CD8-positive, alpha-beta memory T cell (primary cell): ENCODE results near the gene FERMT2. TPM values are rescaled to one million over a fixed set of nuclear protein-coding genes. Genes with fewer than 3 reads are reported as not detected.

Experiments used
- CTCF ChIA-PET: fragments of 350-600 bp; sonication (Branson Sonifier 250); formaldehyde crosslinking; loops from one replicate; lab custom pipeline; 2021; ENCODE audit warnings: antibody characterized with exemption; lab: Charles Lee
- POLR2A ChIA-PET: fragments of 350-600 bp; sonication (Branson Sonifier 250); formaldehyde crosslinking; loops from one replicate; lab custom pipeline; 2021; ENCODE audit warnings: antibody characterized with exemption; lab: Charles Lee
- DNase-seq, 5 donors: peaks; one replicate each; pipeline versions ENCODE4 v3.0.0 to v3.0.0-alpha.2; 2020 to 2022; ENCODE audit warnings: mixed read lengths in 1 of 5
- H3K27ac ChIP-seq: one replicate; pipeline ENCODE4 v1.7.0; 2013; ENCODE audit warnings: low read depth, mild to moderate bottlenecking, low read length, moderate library complexity
- H3K27me3 ChIP-seq: 2 replicates; pipeline ENCODE4 v1.7.0; 2013; ENCODE audit warnings: low read length, mild to moderate bottlenecking; ENCODE audit not compliant: insufficient read depth, poor library complexity, severe bottlenecking
- H3K36me3 ChIP-seq: 2 replicates; pipeline ENCODE4 v1.7.0; 2013; ENCODE audit warnings: mild to moderate bottlenecking, low read length, moderate library complexity; ENCODE audit not compliant: insufficient read depth
- H3K4me1 ChIP-seq: 2 replicates; pipeline ENCODE4 v1.7.0; 2013; ENCODE audit warnings: mild to moderate bottlenecking, low read length, moderate library complexity; ENCODE audit not compliant: insufficient read depth
- H3K4me3 ChIP-seq: 2 replicates; pipeline ENCODE4 v1.7.0; 2013; ENCODE audit warnings: mild to moderate bottlenecking, low read length
- H3K9me3 ChIP-seq: 2 replicates; pipeline ENCODE4 v1.7.0; 2013; ENCODE audit warnings: mild to moderate bottlenecking, low read length
- H3K27ac Mint-ChIP-seq, 8 donors: one replicate each; pipeline ENCODE4 v1.8.0; 2020 to 2021; ENCODE audit warnings: mixed read lengths in 8 of 8, mild to moderate bottlenecking in 6 of 8, inconsistent platforms in 3 of 8, moderate library complexity in 3 of 8
- H3K27me3 Mint-ChIP-seq, 2 donors: one replicate each; pipeline ENCODE4 v1.8.0; 2020 to 2021; ENCODE audit warnings: mixed read lengths in 2 of 2, mild to moderate bottlenecking in 1 of 2, moderate library complexity in 1 of 2
- H3K36me3 Mint-ChIP-seq, 3 donors: one replicate each; pipeline ENCODE4 v1.8.0; 2020 to 2021; ENCODE audit warnings: mixed read lengths in 3 of 3, inconsistent platforms in 1 of 3, mild to moderate bottlenecking in 1 of 3
- H3K4me1 Mint-ChIP-seq, 3 donors: one replicate each; pipeline ENCODE4 v1.8.0; 2020 to 2021; ENCODE audit warnings: mixed read lengths in 3 of 3, inconsistent platforms in 1 of 3, mild to moderate bottlenecking in 1 of 3
- H3K4me3 Mint-ChIP-seq, 7 donors: one replicate each; pipeline ENCODE4 v1.8.0; 2020 to 2021; ENCODE audit warnings: mixed read lengths in 7 of 7, mild to moderate bottlenecking in 6 of 7, moderate library complexity in 4 of 7, inconsistent platforms in 2 of 7
- H3K9me3 Mint-ChIP-seq, 5 donors: one replicate each; pipeline ENCODE4 v1.8.0; 2020 to 2022; ENCODE audit warnings: mixed read lengths in 5 of 5, mild to moderate bottlenecking in 3 of 5, moderate library complexity in 2 of 5, inconsistent platforms in 1 of 5
- polyA plus RNA-seq: library from polyadenylated mRNA; unstranded; fragments of 300-500 nt; fragmentation: Illumina TruSeq; gene quantifications from one replicate; pipeline ENCODE4 v1.2.3, GENCODE V29; 2021
- total RNA-seq, 2 experiments: library from RNA; stranded (reverse); gene quantifications; one replicate each; pipeline ENCODE4 v1.2.3, GENCODE V29; 2021

Gene FERMT2
- total and polyA plus RNA-seq, 3 experiments from 2014 or later, result 0.51 to 1.7 (median 0.93) TPM

DNA sequence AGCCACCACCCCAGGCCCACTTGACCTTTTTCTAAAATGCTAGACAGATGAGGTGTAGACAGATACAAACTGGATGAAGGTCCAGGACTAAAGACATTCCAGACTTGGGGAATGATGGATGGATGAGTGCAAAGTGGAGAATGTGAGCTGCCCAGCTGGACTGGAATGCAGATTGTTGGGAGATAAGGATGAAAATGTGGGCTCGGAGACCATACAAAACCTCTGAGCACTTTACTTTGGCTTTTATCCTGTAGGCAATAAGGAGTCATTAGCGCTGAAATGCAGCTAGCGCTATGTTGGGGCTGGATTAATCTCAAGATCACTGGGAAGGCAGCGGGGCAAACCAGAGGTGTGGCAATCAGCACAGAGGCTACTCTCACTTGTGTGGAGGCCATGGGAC, 94.7 kb downstream of the FERMT2 start:
- no peak for DNase-seq
- Histone ChIP-seq H3K27me3 (no peaks in the 10 kb centered on the region), H3K9me3 (no peaks in the 10 kb centered on the region), H3K4me3 (no peak overlapping the region), H3K4me1 (no peaks in the 10 kb centered on the region), H3K36me3 (no peaks in the 10 kb centered on the region), H3K27ac (no peak overlapping the region)
- peaks cover 0 to 3% (median 0%) of the 10 kb centered on the region in 3 donors for H3K36me3 Mint-ChIP-seq
- H3K9me3 Mint-ChIP-seq, result no peaks in the 10 kb centered on the region
- ChIA-PET CTCF (no interaction called here), POLR2A (no interaction called here)
- no peaks in the 10 kb centered on the region for H3K4me1 Mint-ChIP-seq
- peaks cover 0 to 6% of the 10 kb centered on the region in 2 donors for H3K27me3 Mint-ChIP-seq
- H3K27ac Mint-ChIP-seq, result peak overlapping the region in 1 of 8 donors; percentile 2
- no peak overlapping the region for H3K4me3 Mint-ChIP-seq

DNA sequence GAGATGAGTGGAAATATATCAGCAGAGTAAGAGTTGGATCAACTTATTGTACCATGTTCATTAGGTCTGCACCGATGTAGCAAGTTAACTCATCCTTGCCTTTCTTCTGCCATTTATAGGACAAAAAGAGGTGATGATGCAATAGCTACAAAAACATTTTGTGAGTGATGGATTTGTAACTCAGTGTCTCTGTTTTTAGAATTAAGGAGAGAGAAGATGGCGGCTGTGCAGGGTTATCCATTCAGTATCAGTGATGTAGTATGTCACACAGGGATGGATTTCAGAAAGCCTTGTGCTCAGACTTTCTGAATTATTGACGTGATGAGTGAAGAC, 97.4 kb downstream of the FERMT2 start:
- H3K36me3 Mint-ChIP-seq, result peaks cover 0 to 6% (median 0%) of the 10 kb centered on the region in 3 donors
- no peaks in the 10 kb centered on the region for H3K4me1 ChIP-seq
- no peaks in the 10 kb centered on the region for H3K9me3 ChIP-seq
- H3K27me3 Mint-ChIP-seq, result peaks cover 0 to 6% of the 10 kb centered on the region in 2 donors
- H3K4me1 Mint-ChIP-seq, result no peaks in the 10 kb centered on the region
- no peak overlapping the region for H3K27ac Mint-ChIP-seq
- H3K36me3 ChIP-seq, result no peaks in the 10 kb centered on the region
- H3K27me3 ChIP-seq, result no peaks in the 10 kb centered on the region
- no peak for DNase-seq
- POLR2A ChIA-PET, result no interaction called here
- H3K27ac ChIP-seq, result no peak overlapping the region
- no peaks in the 10 kb centered on the region for H3K9me3 Mint-ChIP-seq
- no peak overlapping the region for H3K4me3 Mint-ChIP-seq
- CTCF ChIA-PET, result no interaction called here
- no peak overlapping the region for H3K4me3 ChIP-seq

DNA sequence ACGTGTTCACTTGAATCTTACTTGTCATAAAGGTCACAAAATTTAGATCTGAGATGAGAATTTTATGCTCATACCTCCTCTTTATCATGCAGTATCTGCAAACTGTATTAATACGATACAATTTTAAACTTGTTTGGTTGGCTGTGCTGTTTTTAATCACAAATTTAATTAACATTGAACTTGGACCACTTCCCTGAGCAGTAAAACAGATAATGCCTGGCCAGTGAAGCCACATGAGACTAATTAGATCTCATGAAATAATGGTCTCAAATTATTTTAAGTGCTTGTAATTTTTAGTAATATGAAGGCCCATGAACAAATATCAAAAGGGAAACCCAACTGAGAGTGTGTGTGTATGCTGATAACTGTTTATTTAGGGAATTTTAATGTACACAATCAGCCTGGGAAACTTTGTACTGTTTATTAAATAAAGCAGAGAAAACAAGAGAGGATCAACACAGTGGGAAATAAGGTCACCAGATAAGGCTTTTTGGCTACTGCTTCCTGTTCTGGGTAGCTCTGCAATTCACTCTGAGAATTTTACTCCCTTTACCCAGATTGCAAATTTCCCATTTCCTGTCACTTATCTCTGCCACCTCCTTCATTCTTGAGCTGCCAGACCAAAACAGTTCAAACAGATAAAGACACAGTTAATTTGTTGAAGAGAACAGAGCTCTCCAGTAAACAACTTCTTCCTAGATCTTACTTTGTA, 97.9 kb downstream of the FERMT2 start:
- no peak overlapping the region for H3K4me3 Mint-ChIP-seq

DNA sequence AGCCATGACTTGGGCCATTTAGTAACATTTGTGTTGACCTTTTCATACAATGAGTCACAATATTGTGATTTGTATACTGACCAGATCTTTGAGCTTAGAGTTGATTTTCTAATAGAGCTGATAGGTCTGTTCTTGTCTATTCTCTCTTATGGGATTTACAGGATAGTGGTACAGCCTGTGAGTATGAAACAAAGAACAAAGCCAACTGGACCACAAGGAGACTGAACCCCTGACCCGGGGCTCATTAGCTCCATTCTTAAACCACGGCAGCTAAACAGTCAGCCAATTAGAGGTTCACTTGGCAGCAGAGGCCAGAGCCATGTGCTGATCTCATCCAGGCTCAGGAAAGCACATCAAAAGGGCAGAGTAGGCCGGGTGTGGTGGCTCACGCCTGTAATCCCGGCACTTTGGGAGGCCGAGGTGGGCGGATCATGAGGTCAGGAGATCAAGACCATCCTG, 100.4 kb downstream of the FERMT2 start:
- Mint-ChIP-seq H3K9me3 (no peaks in the 10 kb centered on the region), H3K4me3 (no peak overlapping the region), H3K4me1 (no peaks in the 10 kb centered on the region), H3K27me3 (peaks cover 0 to 6% of the 10 kb centered on the region in 2 donors), H3K27ac (no peak overlapping the region), H3K36me3 (peaks cover 0 to 6% (median 0%) of the 10 kb centered on the region in 3 donors)
- H3K9me3 ChIP-seq, result no peaks in the 10 kb centered on the region
- POLR2A ChIA-PET, result no interaction called here
- H3K36me3 ChIP-seq, result no peaks in the 10 kb centered on the region
- CTCF ChIA-PET, result no interaction called here
- DNase-seq, result no peak
- no peaks in the 10 kb centered on the region for H3K27me3 ChIP-seq
- H3K4me1 ChIP-seq, result no peaks in the 10 kb centered on the region
- no peak overlapping the region for H3K27ac ChIP-seq
- H3K4me3 ChIP-seq, result no peak overlapping the region

More for the DNA sequence above, 97.9 kb downstream of the FERMT2 start:
- no peak overlapping the region for H3K27ac Mint-ChIP-seq
- H3K36me3 ChIP-seq, result no peaks in the 10 kb centered on the region
- POLR2A ChIA-PET, result no interaction called here
- peaks cover 0 to 6% (median 0%) of the 10 kb centered on the region in 3 donors for H3K36me3 Mint-ChIP-seq
- no peaks in the 10 kb centered on the region for H3K27me3 ChIP-seq
- H3K4me1 ChIP-seq, result no peaks in the 10 kb centered on the region
- DNase-seq, result no peak
- CTCF ChIA-PET, result no interaction called here
- no peaks in the 10 kb centered on the region for H3K9me3 Mint-ChIP-seq
- no peak overlapping the region for H3K4me3 ChIP-seq
- peaks cover 0 to 6% of the 10 kb centered on the region in 2 donors for H3K27me3 Mint-ChIP-seq
- no peaks in the 10 kb centered on the region for H3K4me1 Mint-ChIP-seq
- no peaks in the 10 kb centered on the region for H3K9me3 ChIP-seq
- no peak overlapping the region for H3K27ac ChIP-seq

DNA sequence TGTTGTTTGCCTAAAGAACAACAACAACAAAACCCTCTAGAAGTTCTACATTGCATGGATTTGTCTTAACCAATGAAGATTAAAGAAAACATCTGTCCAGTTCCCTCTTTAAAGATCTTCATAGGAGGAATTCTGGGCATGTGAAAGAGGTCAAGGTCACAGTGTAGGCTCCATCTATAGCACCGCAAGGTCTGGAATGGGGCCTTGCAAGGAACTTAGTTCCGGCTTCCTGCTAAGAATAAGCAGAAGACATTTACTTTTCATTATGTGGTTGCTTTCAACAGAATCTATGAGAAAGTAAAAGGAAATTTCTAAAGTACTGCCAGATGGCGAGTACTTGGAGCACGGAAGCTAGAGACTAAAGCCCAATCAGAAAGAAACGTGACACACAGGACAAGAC, 102.2 kb downstream of the FERMT2 start:
- H3K36me3 Mint-ChIP-seq, result peaks cover 0 to 6% (median 0%) of the 10 kb centered on the region in 3 donors
- Histone ChIP-seq H3K27ac (no peak overlapping the region), H3K4me1 (no peaks in the 10 kb centered on the region), H3K36me3 (no peaks in the 10 kb centered on the region), H3K27me3 (no peaks in the 10 kb centered on the region), H3K4me3 (no peak overlapping the region), H3K9me3 (no peaks in the 10 kb centered on the region)
- H3K4me1 Mint-ChIP-seq, result no peaks in the 10 kb centered on the region
- ChIA-PET CTCF (interaction anchor here (0.7 to 1.3 kb wide), 3 partner anchors 11 to 1326 kb away, joined by 3 read pairs; no protein-coding TSS in a partner anchor), POLR2A (no interaction called here)
- DNase-seq, result no peak
- H3K4me3 Mint-ChIP-seq, result no peak overlapping the region
- no peaks in the 10 kb centered on the region for H3K9me3 Mint-ChIP-seq
- H3K27ac Mint-ChIP-seq, result no peak overlapping the region
- peaks cover 3 to 6% of the 10 kb centered on the region in 2 donors for H3K27me3 Mint-ChIP-seq

DNA sequence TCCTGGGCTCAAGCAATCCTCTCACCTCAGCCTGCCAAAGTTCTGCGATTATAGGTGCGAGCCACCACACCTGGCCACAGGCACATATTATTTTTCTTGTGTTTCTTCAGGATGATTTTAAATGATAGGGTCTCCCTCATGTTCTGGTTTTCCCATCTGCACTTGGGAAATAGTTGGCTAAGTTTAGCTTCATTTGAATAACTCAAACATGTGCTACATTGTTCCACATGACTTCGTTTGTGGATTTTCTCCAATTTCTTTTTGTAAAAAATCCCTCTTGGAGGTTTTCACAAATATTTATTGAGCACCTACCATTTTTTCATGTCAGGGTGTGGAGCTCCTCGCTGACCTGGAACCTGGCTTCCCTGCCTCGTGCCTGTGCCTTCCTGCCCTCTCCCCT, 104.3 kb downstream of the FERMT2 start:
- DNase-seq, result no peak
- POLR2A ChIA-PET, result no interaction called here
- Mint-ChIP-seq H3K9me3 (no peaks in the 10 kb centered on the region), H3K4me1 (no peaks in the 10 kb centered on the region), H3K4me3 (no peak overlapping the region), H3K27me3 (peaks cover 3% of the 10 kb centered on the region in 2 donors), H3K36me3 (peaks cover 0 to 6% (median 0%) of the 10 kb centered on the region in 3 donors), H3K27ac (no peak overlapping the region)
- no peaks in the 10 kb centered on the region for H3K27me3 ChIP-seq
- CTCF ChIA-PET, result no interaction called here
- H3K4me3 ChIP-seq, result no peak overlapping the region
- H3K4me1 ChIP-seq, result no peaks in the 10 kb centered on the region
- no peaks in the 10 kb centered on the region for H3K9me3 ChIP-seq
- H3K36me3 ChIP-seq, result no peaks in the 10 kb centered on the region
- H3K27ac ChIP-seq, result no peak overlapping the region

DNA sequence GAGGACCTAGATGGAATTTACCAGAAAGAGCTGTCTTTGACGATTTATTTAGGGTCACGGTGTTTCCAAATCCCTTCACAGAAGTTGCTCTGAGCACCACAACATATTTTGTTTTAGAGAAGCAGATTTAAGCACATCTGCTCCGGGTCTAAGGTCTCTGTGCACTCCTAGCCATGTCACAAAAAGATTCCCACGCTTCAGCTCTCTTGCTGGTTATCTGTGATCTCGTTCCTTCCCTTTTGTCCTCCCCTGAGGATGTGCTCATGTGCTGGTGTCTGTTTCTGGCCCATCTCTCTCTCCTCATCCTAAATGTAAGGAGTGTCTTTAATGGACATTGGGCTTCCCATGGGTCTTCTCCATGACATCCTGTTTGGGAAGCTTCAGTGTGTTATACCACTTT, 105.8 kb downstream of the FERMT2 start:
- peaks cover 0 to 7% of the 10 kb centered on the region in 2 donors for H3K27me3 Mint-ChIP-seq
- no peaks in the 10 kb centered on the region for H3K36me3 Mint-ChIP-seq
- no peaks in the 10 kb centered on the region for H3K9me3 ChIP-seq
- no peak overlapping the region for H3K4me3 Mint-ChIP-seq
- H3K4me3 ChIP-seq, result no peak overlapping the region
- H3K27ac ChIP-seq, result no peak overlapping the region
- H3K27me3 ChIP-seq, result no peaks in the 10 kb centered on the region
- H3K27ac Mint-ChIP-seq, result no peak overlapping the region
- no peaks in the 10 kb centered on the region for H3K4me1 ChIP-seq
- no peaks in the 10 kb centered on the region for H3K36me3 ChIP-seq
- CTCF ChIA-PET, result no interaction called here
- POLR2A ChIA-PET, result no interaction called here
- no peak for DNase-seq
- H3K9me3 Mint-ChIP-seq, result no peaks in the 10 kb centered on the region
- no peaks in the 10 kb centered on the region for H3K4me1 Mint-ChIP-seq

DNA sequence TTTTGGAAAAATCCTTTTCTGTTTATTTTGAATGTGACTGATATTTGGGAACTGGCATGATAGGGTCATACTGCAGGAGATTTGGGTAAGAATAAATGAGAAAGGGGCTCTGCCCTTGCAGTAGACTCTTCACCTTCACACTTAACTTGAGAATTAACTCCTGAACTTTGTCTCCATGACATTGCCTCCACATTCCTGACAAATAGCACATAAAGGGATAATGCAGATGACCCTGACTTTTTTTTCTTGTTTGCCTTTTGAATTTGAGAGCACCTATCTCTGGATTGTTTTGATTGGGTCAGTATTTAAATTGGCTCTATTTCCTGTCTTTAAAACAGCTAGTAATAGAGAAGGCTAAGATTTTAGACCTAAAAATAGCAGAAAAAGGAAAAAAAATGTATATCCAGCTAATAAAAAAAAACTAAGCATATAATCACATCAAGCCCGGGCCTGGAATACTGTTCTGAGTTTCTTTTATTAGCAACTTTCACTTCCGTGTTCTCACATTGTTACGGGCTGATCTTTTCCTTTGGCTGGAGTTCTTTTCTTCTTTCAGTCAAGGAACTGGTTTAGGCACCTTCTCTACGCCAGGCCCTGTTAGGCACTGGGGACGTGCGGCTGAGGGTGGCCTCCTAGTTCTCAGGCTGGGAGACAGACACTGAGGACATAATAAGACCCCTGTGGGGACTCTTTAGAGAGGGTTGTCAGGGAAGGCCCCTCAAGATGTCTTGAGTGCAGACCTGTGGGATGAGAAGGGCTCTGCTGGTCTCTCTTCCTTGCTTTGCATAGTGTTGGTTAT, 106.4 kb downstream of the FERMT2 start:
- Mint-ChIP-seq H3K27me3 (peaks cover 0 to 7% of the 10 kb centered on the region in 2 donors), H3K36me3 (no peaks in the 10 kb centered on the region), H3K27ac (no peak overlapping the region), H3K4me3 (no peak overlapping the region), H3K4me1 (no peaks in the 10 kb centered on the region), H3K9me3 (no peaks in the 10 kb centered on the region)
- Histone ChIP-seq H3K9me3 (no peaks in the 10 kb centered on the region), H3K4me3 (no peak overlapping the region), H3K4me1 (no peaks in the 10 kb centered on the region), H3K36me3 (no peaks in the 10 kb centered on the region), H3K27me3 (no peaks in the 10 kb centered on the region), H3K27ac (no peak overlapping the region)
- POLR2A ChIA-PET, result no interaction called here
- DNase-seq, result no peak
- CTCF ChIA-PET, result no interaction called here
